ENCODE data around the gene KCNK7. TPM values are rescaled to one million over a fixed set of nuclear protein-coding genes. Genes with fewer than 3 reads are reported as not detected.

Gene KCNK7
- total and polyA plus RNA-seq, 7 donors: 0.54 to 1.4 (median 0.71) TPM; not detected in 4

DNA sequence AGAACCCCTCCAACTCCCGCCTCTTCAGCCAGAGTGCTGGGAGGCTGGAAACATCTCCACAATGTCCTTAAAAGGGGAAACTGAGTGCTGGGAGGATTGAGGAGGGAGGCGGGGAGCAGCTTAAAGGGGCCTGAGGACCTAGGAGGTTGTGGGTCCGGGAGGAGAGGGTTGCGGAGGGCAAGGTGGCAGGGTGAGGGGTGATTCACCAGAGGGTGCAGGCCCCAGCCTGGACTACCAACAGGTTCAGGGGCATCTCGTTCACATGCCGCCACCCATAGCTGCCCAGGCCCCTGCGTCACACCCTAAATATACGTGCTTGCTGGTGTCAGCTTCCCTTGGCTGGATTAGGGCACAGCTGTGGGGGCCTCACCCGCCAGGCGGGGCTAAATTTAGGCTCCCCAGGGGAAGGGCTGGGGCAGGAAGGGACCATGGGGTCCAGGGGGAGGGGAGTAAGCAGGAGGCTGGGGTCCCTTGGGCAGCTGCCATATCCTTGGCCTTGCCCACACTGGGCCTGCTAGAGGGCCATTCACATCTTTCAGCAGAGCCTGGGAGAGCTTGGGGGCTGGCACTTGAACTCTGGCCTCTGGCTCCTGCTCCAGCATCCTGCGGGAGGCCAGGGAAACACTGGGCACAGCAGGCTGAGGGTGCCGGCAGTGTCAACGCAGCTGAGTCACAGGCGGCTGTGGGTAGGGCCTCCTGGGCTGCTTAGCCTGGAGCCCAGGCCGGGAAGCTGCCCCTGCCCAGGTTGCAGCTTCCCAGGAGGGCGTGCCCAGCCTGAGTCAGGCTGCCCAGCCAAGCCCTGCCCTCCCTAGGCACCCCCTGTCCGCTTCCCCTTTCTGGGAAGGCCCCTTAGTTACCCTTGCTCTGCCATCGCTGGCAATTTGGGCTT is 18.5 kb downstream of the KCNK7 start:
- Histone ChIP-seq H3K4me1 (peaks cover 0 to 70% (median 56%) of the 10 kb centered on the region in 4 donors), H3K27ac (peak overlapping the region; percentile 91 to 98 (median 98)), H3K27me3 (no peaks in the 10 kb centered on the region), H3K36me3 (peaks cover 29 to 42% (median 31%) of the 10 kb centered on the region in 4 donors), H3K9me3 (no peaks in the 10 kb centered on the region), H3K4me3 (peak overlapping the region; percentile 68 to 99 (median 87))
- WGBS, 2 donors: 26 to 30% methylated on average over 18 of the region's 18 CpGs
- peak; percentile 92 for DNase-seq
- intact Hi-C loops (cut with DNase I): loop anchor here (2.0 kb wide), 1 partner anchor 16 kb away; no protein-coding TSS in a partner anchor
- TF ChIP-seq, protein P1, sequence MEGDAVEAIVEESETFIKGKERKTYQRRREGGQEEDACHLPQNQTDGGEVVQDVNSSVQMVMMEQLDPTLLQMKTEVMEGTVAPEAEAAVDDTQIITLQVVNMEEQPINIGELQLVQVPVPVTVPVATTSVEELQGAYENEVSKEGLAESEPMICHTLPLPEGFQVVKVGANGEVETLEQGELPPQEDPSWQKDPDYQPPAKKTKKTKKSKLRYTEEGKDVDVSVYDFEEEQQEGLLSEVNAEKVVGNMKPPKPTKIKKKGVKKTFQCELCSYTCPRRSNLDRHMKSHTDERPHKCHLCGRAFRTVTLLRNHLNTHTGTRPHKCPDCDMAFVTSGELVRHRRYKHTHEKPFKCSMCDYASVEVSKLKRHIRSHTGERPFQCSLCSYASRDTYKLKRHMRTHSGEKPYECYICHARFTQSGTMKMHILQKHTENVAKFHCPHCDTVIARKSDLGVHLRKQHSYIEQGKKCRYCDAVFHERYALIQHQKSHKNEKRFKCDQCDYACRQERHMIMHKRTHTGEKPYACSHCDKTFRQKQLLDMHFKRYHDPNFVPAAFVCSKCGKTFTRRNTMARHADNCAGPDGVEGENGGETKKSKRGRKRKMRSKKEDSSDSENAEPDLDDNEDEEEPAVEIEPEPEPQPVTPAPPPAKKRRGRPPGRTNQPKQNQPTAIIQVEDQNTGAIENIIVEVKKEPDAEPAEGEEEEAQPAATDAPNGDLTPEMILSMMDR (IDR thresholded peaks at IDR 0.05): no peak
- TF ChIP-seq POLR2A (IDR thresholded peaks at IDR 0.05): peak; percentile 26 to 46
- TF ChIP-seq EP300 (IDR thresholded peaks at IDR 0.05): peak in 1 of 4 donors; percentile 52
- peak; percentile 56 to 75 (median 72) for TF ChIP-seq POLR2AphosphoS5 (IDR thresholded peaks at IDR 0.05)

DNA sequence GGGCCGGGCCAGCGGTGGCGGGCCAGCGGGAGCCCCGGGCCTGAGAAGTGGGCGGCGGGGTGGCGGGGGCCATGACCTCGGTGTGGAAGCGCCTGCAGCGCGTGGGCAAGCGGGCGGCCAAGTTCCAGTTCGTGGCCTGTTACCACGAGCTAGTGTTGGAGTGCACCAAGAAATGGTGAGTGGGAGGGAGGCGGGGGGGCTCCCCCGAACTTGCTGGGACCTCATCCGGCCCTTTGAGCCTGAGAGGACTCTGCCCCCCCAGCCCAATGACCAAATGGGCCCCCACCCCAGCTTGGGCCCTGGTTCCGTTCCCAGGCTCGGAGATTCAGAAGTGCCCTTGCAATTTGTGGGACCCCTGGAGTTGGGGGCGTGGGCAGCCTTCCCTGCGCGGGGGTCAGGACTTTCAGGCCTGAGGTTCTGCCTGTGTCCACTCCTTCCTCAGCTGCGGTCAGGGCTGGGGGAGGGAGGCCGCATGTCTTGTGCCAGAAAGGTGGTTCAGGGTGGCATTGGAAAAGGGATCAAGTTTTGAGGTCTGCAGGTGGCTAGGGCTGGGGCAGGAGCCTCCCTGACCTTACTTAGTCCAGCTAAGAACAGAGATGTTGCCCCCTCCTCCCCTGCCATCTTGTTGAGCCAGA is 19.3 kb downstream of the KCNK7 start:
- peak; percentile 84 for DNase-seq
- Histone ChIP-seq H3K27me3 (no peaks in the 10 kb centered on the region), H3K4me3 (peak overlapping the region; percentile 68 to 99 (median 87)), H3K4me1 (peaks cover 0 to 76% (median 63%) of the 10 kb centered on the region in 4 donors), H3K27ac (peak overlapping the region; percentile 91 to 98 (median 98)), H3K9me3 (no peaks in the 10 kb centered on the region), H3K36me3 (peaks cover 22 to 34% (median 24%) of the 10 kb centered on the region in 4 donors)
- WGBS, 2 donors: 6 to 8% methylated on average over 26 of the region's 26 CpGs
- TF ChIP-seq, protein P1 (IDR thresholded peaks at IDR 0.05): no peak
- TF ChIP-seq POLR2AphosphoS5 (IDR thresholded peaks at IDR 0.05) (no peak), EP300 (IDR thresholded peaks at IDR 0.05) (no peak), POLR2A (IDR thresholded peaks at IDR 0.05) (no peak)
- intact Hi-C loops (cut with DNase I): loop anchor here (2.0 kb wide), 1 partner anchor 16 kb away; no protein-coding TSS in a partner anchor

DNA sequence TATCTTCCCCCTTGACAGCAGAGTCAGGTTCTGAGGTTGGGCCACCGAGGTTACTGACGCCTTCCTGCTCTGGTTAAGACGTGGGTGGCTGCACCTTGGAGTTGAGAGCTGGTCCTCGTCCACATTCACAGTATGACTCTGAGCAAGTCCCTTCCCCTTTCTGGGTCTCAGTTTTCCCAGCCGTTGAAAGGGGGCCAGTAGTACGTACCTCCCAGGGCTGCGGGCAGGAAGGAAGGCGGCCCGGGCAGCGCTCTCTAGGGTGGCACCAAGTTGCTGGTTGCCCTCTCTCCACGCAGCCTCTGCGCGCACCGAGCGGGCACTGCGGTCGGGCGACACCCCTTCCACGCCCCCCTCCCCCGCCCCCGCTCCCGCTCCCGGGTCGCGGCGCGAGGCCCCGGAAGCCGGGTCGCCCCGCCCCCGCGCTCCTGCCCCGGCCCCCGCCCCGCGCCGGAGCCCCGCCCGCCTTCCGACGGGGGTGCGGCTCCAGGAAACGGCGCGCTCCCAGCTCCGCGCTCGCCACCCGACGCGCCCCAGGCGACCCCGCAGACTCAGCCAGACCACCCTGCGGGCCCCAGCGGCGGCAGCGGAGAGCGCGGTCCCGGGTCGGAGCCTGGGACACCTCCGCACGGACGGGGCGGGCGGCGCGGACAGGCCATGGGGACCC is 19.9 kb downstream of the KCNK7 start, which contains the start of gene EHBP1L1:
EHBP1L1 (plus strand) TSS at position 486 of the 664 bp plus-strand sequence. CDS start 250 bp downstream, outside the sequence.
- 1% methylated on average over 69 of the region's 69 CpGs for WGBS, 2 donors
- H3K9me3 ChIP-seq: no peaks in the 10 kb centered on the region
- H3K4me3 ChIP-seq: peak within 1 kb of the TSS; percentile 68 to 99 (median 87)
- H3K27me3 ChIP-seq: no peaks in the 10 kb centered on the region
- H3K4me1 ChIP-seq: peaks cover 0 to 81% (median 68%) of the 10 kb centered on the region in 4 donors
- TF ChIP-seq POLR2AphosphoS5 (IDR thresholded peaks at IDR 0.05): peak; percentile 17 to 69 (median 59)
- TF ChIP-seq, protein P1 (IDR thresholded peaks at IDR 0.05): no peak
- DNase-seq: peak; percentile 88
- intact Hi-C loops (cut with DNase I): loop anchor here (2.0 kb wide), 1 partner anchor 17 kb away; no protein-coding TSS in a partner anchor
- peak within 1 kb of the TSS; percentile 91 to 98 (median 98) for H3K27ac ChIP-seq
- H3K36me3 ChIP-seq: peaks cover 15 to 27% (median 17%) of the 10 kb centered on the region in 4 donors

GRCh38 chr11:65574811-65575567 is 20.6 kb downstream of the KCNK7 start:
- peak in 3 of 4 donors; percentile 8 to 16 (median 11) for TF ChIP-seq POLR2AphosphoS5 (IDR thresholded peaks at IDR 0.05)
- TF ChIP-seq, protein P1 (IDR thresholded peaks at IDR 0.05): no peak
- WGBS, 2 donors: 6 to 11% methylated on average over 28 of the region's 28 CpGs
- peaks cover 0 to 76% (median 67%) of the 10 kb centered on the region in 4 donors for H3K4me1 ChIP-seq

More at GRCh38 chr11:65574811-65575567, 20.6 kb downstream of the KCNK7 start:
- Histone ChIP-seq H3K27me3 (no peaks in the 10 kb centered on the region), H3K27ac (peak overlapping the region; percentile 91 to 98 (median 98)), H3K36me3 (peaks cover 8 to 20% (median 10%) of the 10 kb centered on the region in 4 donors), H3K4me3 (peak overlapping the region; percentile 36 to 99 (median 87)), H3K9me3 (no peaks in the 10 kb centered on the region)
- DNase-seq: peak; percentile 83
- intact Hi-C loops (cut with DNase I): loop anchor here (5.0 kb wide), 2 partner anchors 153 to 282 kb away; partner anchors contain the start of genes CFL1 and NEAT1
